BE2C (cell line): ENCODE measurements around the gene PPP1R9A.

Source experiments
- DNase-seq: peaks from one replicate; pipeline ENCODE4 v3.0.0-alpha.2; 2020
- H3K27me3 ChIP-seq: fragments of 250-450 bp; sonication (Bioruptor Pico); 2 replicates; pipeline ENCODE4 v1.5.1; 2020; ENCODE audit warnings: mild to moderate bottlenecking
- H3K36me3 ChIP-seq: fragments of 250-450 bp; sonication (Bioruptor Pico); 2 replicates; pipeline ENCODE4 v1.5.1; 2020; ENCODE audit warnings: mild to moderate bottlenecking
- H3K4me1 ChIP-seq: fragments of 250-450 bp; sonication (Bioruptor Pico); 2 replicates; pipeline ENCODE4 v1.5.1; 2020
- H3K4me3 ChIP-seq: 2 replicates; pipeline ENCODE4 v1.5.1; 2011; ENCODE audit warnings: low read depth, low read length
- H3K9me3 ChIP-seq: fragments of 250-450 bp; sonication (Bioruptor Pico); 2 replicates; pipeline ENCODE4 v1.5.1; 2020
- TF ChIP-seq, protein P1 (sequence below): IDR thresholded peaks from 2 replicates; pipeline ENCODE4 v1.5.1; 2012; ENCODE audit warnings: mild to moderate bottlenecking, low read depth, low read length

Gene PPP1R9A

DNA sequence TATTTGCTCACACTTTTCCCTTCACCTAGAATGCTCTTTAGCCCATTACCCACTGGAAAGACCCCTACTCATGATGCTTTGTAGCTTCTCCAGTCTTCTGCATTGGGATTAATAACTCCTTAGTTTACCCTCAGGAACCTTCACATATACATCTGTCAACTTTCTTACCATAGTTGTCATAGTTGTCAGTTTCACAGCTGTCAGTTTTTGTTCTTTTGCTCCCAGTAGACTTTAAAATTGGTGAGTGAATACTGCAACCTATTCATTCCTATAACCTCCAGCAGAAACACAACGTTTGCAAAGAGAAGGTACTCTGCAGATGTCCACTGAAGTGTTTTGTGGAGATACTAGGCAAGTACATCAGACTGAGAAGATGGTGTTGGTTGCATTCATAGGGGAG is 414.3 kb downstream of the PPP1R9A start:
- Histone ChIP-seq H3K4me1 (no peaks in the 10 kb centered on the region), H3K27me3 (no peaks in the 10 kb centered on the region), H3K4me3 (no peak overlapping the region), H3K9me3 (no peaks in the 10 kb centered on the region), H3K36me3 (no peaks in the 10 kb centered on the region)
- TF ChIP-seq, protein P1, sequence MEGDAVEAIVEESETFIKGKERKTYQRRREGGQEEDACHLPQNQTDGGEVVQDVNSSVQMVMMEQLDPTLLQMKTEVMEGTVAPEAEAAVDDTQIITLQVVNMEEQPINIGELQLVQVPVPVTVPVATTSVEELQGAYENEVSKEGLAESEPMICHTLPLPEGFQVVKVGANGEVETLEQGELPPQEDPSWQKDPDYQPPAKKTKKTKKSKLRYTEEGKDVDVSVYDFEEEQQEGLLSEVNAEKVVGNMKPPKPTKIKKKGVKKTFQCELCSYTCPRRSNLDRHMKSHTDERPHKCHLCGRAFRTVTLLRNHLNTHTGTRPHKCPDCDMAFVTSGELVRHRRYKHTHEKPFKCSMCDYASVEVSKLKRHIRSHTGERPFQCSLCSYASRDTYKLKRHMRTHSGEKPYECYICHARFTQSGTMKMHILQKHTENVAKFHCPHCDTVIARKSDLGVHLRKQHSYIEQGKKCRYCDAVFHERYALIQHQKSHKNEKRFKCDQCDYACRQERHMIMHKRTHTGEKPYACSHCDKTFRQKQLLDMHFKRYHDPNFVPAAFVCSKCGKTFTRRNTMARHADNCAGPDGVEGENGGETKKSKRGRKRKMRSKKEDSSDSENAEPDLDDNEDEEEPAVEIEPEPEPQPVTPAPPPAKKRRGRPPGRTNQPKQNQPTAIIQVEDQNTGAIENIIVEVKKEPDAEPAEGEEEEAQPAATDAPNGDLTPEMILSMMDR = no peak
- no peak for DNase-seq

DNA sequence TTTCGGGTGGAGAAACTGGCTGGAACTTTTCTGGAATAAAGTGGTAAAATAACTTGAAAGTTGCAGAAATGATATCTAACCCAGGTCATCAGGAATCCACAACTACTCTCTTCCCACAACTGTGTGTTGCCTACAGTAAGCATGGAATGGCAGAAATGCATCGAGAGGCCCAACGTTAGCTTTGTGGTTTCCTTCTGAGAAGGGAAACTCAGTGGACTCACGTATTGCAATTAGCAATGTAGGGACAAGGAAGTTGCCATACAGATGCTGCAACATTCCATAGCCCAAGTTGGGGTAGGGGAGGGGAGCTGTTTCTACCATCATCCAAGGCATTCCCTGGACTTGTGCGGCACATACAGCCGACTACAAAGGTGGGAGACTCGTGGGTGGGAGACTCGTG is 415.0 kb downstream of the PPP1R9A start:
- no peaks in the 10 kb centered on the region for H3K27me3 ChIP-seq
- TF ChIP-seq, protein P1 = no peak
- DNase-seq = no peak

DNA sequence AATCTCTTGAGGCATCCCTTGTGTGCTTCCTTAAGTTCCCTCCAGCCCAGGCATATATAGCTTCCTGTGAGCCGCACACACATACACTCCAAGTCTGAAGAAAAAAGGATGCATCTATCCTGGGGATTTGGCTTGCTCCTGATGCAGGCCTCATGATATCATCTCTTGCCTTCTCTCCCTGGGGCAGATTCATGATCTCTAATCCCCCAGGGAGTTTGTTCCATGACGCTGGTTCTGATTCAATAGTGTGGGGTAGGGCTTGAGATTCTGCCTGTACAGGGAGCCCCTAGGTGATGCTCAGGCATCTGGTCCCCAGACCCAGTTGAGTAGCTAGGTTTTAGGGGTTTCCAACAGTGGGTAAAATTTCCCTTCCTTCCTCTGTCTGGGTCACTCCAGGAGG is 415.5 kb downstream of the PPP1R9A start:
- TF ChIP-seq, protein P1 = no peak
- no peak for DNase-seq
- Histone ChIP-seq H3K4me1 (no peaks in the 10 kb centered on the region), H3K36me3 (no peaks in the 10 kb centered on the region), H3K27me3 (no peaks in the 10 kb centered on the region), H3K4me3 (no peak overlapping the region), H3K9me3 (no peaks in the 10 kb centered on the region)

More for the DNA sequence above, 415.0 kb downstream of the PPP1R9A start:
- Histone ChIP-seq H3K4me1 (no peaks in the 10 kb centered on the region), H3K4me3 (no peak overlapping the region), H3K36me3 (no peaks in the 10 kb centered on the region), H3K9me3 (no peaks in the 10 kb centered on the region)

DNA sequence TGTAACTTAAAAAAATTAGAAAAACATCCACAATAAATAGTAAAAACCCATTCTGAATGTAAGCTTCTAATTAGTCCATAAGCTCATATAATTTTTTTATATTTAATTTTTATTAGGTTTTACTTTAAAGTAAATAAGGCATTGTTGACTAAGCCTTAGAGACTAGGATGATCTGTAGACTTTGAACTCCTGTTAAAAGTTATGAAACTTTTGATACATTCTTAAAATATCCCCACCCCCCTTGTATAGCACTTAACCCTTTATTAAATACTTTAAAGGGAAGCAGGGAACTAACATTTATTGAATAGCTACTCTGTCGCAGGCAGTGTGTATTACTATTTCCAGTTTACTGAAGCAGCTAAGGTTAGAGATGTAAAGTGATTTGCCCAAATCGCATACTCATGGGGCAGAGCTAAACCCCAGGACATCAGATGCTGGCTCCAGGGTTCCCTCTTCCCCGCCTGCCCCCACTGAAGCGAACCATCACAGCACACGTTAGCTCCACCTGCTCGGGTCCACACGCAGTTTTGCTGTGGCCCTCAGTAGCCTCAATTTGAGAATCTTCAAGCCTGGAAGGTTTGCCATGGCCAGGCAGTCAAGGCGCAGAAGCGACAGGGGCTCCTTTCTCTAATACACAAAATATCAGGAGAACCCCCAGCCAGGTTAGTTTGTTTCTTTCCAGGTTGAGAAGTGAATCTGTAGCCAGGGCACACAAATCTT is 416.2 kb downstream of the PPP1R9A start:
- Histone ChIP-seq H3K9me3 (no peaks in the 10 kb centered on the region), H3K4me1 (no peaks in the 10 kb centered on the region), H3K36me3 (no peaks in the 10 kb centered on the region), H3K27me3 (no peaks in the 10 kb centered on the region), H3K4me3 (no peak overlapping the region)
- no peak for DNase-seq
- TF ChIP-seq, protein P1 = no peak

DNA sequence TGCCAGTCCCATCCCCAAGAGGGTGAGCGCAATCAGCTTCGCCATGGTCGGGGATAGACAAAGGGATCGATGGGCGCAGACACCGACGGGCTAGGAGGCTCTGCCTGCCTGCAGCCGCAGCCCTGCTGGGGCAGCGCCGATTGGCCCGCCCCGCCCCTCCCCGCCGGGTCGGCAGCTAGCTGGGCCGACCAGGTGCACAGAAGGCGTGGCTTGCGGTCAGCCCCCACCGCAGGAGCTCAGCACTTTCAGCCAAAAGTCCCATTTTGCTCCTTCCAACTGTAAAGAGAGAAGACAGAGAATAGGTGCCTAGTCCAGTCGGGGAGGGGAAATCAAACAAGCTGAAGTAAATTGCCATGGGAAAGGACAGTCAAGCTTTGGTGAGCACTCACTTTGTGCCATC is 417.0 kb downstream of the PPP1R9A start, which contains the start of gene PON1:
TSS of gene PON1 (minus strand) at position 102 of the 400 bp plus-strand sequence. CDS start at position 45, 57 bp downstream.
- no peak for DNase-seq
- Histone ChIP-seq H3K4me1 (no peaks in the 10 kb centered on the region), H3K36me3 (no peaks in the 10 kb centered on the region), H3K27me3 (no peaks in the 10 kb centered on the region), H3K9me3 (no peaks in the 10 kb centered on the region), H3K4me3 (no peak within 1 kb of the TSS)
- TF ChIP-seq, protein P1 = no peak

DNA sequence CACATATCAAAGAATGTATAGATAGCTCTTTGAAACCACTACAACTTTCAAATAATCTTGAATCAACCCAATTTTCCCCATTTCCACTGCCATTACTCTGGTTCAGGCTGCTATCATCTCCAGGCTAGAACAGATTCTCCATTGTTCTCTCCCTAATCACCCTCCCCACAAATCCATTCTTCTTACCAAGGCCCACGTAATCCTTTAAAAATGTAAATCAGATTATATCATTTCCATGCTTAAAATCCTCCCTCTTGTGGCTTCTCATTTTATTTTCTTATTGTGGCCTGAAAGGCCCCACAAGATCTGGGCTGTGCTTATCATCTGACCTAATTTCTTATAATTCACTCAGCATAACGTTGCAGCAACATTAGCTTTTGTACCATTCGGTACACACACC is 420.0 kb downstream of the PPP1R9A start:
- DNase-seq = no peak
- Histone ChIP-seq H3K9me3 (no peaks in the 10 kb centered on the region), H3K4me1 (no peaks in the 10 kb centered on the region), H3K27me3 (no peaks in the 10 kb centered on the region), H3K4me3 (no peak overlapping the region), H3K36me3 (no peaks in the 10 kb centered on the region)
- TF ChIP-seq, protein P1 = no peak
